Neural cell (in vitro differentiated cells): ENCODE data around the gene CENPO.

Experiments
- MXI1 ChIP-seq: fragments of 450-650 bp; conservative IDR thresholded peaks from 2 replicates; pipeline ENCODE4 v1.6.1; 2014; ENCODE audit warnings: antibody characterized with exemption, mild to moderate bottlenecking; ENCODE audit not compliant: poor library complexity, severe bottlenecking
- POLR2AphosphoS5 ChIP-seq: IDR thresholded peaks from 2 replicates; pipeline ENCODE4 v1.6.1; 2012
- SMC3 ChIP-seq: fragments of 450-650 bp; conservative IDR thresholded peaks from 2 replicates; pipeline ENCODE4 v1.6.1; 2014; ENCODE audit warnings: antibody characterized with exemption, mild to moderate bottlenecking, moderate library complexity; ENCODE audit not compliant: poor library complexity

- TF ChIP-seq POLR2AphosphoS5 = no peak
- no peak for TF ChIP-seq MXI1
- no peak for TF ChIP-seq SMC3
Observed at GRCh38 chr2:24818721-24819167, 25.5 kb downstream of the CENPO start.
